Measurements from ENCODE around the gene TUSC2. TPM values are rescaled to one million over a fixed set of nuclear protein-coding genes. Genes with fewer than 3 reads are reported as not detected.

TUSC2 gene
- total and polyA plus RNA-seq, 10 donors, result 19.4 to 36.5 (median 24.4) TPM

DNA sequence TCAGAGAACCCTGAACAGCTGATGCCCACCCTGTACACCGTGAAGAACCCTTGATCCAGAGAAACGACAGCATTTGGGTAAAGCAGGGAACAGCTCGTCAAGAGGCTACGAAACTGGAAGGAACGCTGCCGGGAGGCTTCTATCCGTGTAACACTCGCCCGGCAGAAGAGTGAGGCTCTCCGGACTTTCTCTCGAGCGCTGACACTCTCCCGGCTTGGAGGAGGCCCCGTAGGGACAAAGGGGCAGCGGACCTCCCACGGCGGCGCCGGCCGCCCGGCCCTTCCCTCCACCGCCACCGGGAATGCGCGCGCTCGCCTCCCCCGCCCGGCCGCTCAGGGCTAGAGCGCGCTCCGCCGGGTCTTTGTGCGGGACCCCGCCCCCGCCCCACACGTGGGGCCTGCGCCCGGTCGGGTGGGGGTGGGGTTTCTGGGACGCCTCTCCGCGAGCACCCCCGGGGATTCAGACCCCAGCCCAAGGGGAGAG lies 7.1 kb downstream of the TUSC2 start:
- intact Hi-C loops (cut with DNase I; ENCODE audit: low total_unique reads), result loop anchor here (10.0 kb wide), 1 partner anchor 86 kb away; the partner anchor contains the start of gene GNAI2
- peaks cover 2 to 66% (median 31%) of the 10 kb centered on the region in 6 donors for H3K36me3 ChIP-seq
- WGBS, 5 donors, result 0 to 6% (median 1%) methylated on average over 7 to 45 of the region's 45 CpGs
- H3K9me3 ChIP-seq, result no peaks in the 10 kb centered on the region
- DNase-seq, result peak; percentile 93
- H3K4me1 ChIP-seq, result peaks cover 32 to 93% (median 89%) of the 10 kb centered on the region in 6 donors
- peak overlapping the region; percentile 86 to 96 (median 93) for H3K27ac ChIP-seq
- H3K27me3 ChIP-seq (replicated peaks in 1 of 7), result no peaks in the 10 kb centered on the region
- TF ChIP-seq, protein P1, sequence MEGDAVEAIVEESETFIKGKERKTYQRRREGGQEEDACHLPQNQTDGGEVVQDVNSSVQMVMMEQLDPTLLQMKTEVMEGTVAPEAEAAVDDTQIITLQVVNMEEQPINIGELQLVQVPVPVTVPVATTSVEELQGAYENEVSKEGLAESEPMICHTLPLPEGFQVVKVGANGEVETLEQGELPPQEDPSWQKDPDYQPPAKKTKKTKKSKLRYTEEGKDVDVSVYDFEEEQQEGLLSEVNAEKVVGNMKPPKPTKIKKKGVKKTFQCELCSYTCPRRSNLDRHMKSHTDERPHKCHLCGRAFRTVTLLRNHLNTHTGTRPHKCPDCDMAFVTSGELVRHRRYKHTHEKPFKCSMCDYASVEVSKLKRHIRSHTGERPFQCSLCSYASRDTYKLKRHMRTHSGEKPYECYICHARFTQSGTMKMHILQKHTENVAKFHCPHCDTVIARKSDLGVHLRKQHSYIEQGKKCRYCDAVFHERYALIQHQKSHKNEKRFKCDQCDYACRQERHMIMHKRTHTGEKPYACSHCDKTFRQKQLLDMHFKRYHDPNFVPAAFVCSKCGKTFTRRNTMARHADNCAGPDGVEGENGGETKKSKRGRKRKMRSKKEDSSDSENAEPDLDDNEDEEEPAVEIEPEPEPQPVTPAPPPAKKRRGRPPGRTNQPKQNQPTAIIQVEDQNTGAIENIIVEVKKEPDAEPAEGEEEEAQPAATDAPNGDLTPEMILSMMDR (IDR thresholded peaks at IDR 0.05 in 8 of 11, conservative IDR thresholded peaks at IDR 0.05 in 3 of 11), result no peak
- TF ChIP-seq POLR2AphosphoS5 (IDR thresholded peaks at IDR 0.05), result peak in 1 of 3 donors; percentile 40
- H3K4me3 ChIP-seq, result peak overlapping the region; percentile 72 to 97 (median 90)

DNA sequence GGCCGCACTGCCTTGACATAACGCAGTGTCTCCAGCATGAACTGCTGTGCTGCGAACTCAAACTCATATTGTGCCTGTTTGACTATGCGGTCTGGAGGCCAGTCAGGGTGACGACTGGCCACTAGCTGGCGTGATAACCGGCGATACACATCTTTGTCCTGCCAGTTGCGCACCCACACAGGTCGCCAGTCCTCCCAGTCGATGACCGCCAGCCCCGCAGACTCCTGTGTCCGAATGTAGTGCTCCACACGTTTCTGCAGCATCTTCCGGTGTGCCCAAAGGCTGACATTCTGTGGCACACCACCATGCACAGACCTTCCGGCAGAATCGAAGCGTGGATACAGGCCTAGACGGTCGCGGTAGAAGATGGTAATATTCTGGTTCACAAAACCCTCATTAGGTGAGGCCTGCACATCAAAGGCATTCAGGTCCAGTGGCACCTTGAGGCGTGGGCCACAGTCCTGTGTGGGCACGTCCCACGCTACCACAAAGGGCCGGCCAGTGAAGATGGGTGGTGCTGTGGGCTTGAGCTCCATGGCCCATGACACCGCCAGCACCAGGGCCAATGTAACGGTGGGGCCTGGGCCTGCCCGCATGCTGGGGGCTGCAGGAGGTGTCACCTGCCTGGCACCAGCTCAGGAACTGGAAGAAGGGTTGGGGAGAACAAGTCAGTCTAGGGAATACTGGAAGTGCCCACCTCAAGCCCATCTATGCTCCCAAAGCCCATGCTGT lies 8.0 kb downstream of the TUSC2 start:
- H3K27me3 ChIP-seq (replicated peaks in 1 of 7), result no peaks in the 10 kb centered on the region
- TF ChIP-seq POLR2A (IDR thresholded peaks at IDR 0.05) (no peak), POLR2AphosphoS5 (IDR thresholded peaks at IDR 0.05) (peak in 2 of 3 donors; percentile 55 to 63)
- TF ChIP-seq, protein P1 (IDR thresholded peaks at IDR 0.05 in 8 of 11, conservative IDR thresholded peaks at IDR 0.05 in 3 of 11), result no peak
- H3K27ac ChIP-seq, result peak overlapping the region; percentile 86 to 96 (median 93)
- peaks cover 32 to 93% (median 82%) of the 10 kb centered on the region in 6 donors for H3K4me1 ChIP-seq
- intact Hi-C loops (cut with DNase I; ENCODE audit: low total_unique reads), result loop anchor here (10.0 kb wide), 1 partner anchor 85 kb away; the partner anchor contains the start of gene GNAI2
- 69 to 82% (median 78%) methylated on average over 26 to 29 of the region's 29 CpGs for WGBS, 5 donors
- peaks cover 2 to 66% (median 25%) of the 10 kb centered on the region in 6 donors for H3K36me3 ChIP-seq
- H3K4me3 ChIP-seq, result peak overlapping the region; percentile 72 to 97 (median 90)
- no peaks in the 10 kb centered on the region for H3K9me3 ChIP-seq
- DNase-seq, result peak; percentile 85

DNA sequence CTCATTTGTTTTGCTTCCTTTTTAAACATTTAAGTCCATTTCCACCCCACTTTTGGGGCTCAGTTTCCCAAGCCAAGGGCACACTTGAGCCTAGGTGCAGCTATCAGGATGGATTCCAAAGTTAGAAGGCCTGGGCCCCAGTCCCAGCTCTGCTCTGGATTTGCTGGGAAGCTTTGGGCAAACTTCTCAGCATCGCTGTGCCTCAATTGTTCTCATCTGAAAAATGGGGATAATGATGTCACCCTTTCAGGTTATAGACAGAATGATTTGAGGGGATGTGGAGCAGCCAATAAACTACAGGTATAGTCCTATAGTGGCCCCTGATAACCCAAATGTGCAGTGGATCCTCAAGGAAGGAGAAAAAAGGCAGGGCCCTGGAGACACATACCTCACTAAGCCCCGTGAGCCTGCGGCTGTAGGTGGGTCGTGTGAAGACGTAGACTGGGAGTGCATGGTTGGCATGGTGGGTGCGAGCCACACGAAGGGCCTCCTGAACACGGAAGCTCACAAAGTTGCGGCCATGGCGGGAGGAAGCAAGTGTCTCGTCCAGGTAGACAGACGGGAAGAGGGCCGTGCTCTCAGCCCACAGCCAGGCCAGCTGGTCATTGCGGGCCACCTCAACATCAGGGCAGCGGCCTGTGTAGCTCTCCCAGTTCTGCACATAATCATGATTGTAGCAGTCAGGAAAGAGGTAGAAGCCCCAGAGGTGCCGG lies 8.7 kb downstream of the TUSC2 start:
- peak overlapping the region; percentile 72 to 97 (median 90) for H3K4me3 ChIP-seq
- intact Hi-C loops (cut with DNase I; ENCODE audit: low total_unique reads), result no loop called here
- TF ChIP-seq POLR2AphosphoS5 (IDR thresholded peaks at IDR 0.05) (peak in 2 of 3 donors; percentile 13 to 25), POLR2A (IDR thresholded peaks at IDR 0.05) (no peak)
- TF ChIP-seq, protein P1 (IDR thresholded peaks at IDR 0.05 in 8 of 11, conservative IDR thresholded peaks at IDR 0.05 in 3 of 11), result no peak
- peaks cover 26 to 93% (median 79%) of the 10 kb centered on the region in 6 donors for H3K4me1 ChIP-seq
- no peak for DNase-seq
- 75 to 89% (median 78%) methylated on average over 15 to 16 of the region's 16 CpGs for WGBS, 5 donors
- H3K9me3 ChIP-seq, result no peaks in the 10 kb centered on the region
- H3K36me3 ChIP-seq, result peaks cover 2 to 65% (median 25%) of the 10 kb centered on the region in 6 donors
- H3K27ac ChIP-seq, result peak overlapping the region; percentile 29 to 96 (median 93)
- H3K27me3 ChIP-seq (replicated peaks in 1 of 7), result no peaks in the 10 kb centered on the region
